Measurements from ENCODE around the gene TPM2. TPM values are rescaled to one million over a fixed set of nuclear protein-coding genes. Genes with fewer than 3 reads are reported as not detected.
A peak's percentile ranks its signal among the peaks of the same experiment; 100 is the strongest.

TPM2 gene
- total RNA-seq, 1 donor from 2014 or later = 174 TPM

DNA sequence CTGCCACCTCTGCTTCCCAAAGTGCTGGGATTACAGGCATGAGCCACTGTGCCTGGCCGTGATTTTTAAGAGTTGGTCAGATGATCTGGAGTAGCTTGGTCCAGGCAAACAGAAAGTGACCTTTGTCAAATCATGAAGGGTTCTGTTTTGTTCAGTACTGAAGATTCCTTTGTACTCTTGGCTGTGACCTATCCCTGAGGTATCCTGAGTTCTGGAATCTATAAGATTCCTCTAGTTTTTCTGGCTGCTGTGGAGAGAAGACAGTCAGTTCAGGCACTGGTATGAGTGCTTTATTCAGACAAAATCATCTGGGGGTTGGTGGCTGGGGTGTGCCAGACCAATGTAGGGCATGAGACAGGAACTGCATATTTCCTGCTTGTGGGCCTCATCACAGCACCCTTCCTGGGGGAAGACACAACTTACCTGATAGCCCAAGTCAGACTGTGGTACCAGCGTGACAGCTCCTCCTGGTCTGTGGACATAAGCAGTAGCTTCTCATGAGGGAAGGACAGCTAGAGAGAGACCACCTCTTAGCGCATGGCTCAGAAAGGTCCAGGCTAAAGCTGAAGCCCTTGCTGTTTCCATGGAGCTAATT is 27.9 kb downstream of the TPM2 start:
- Mint-ChIP-seq H3K4me3 (peak overlapping the region; percentile 46), H3K36me3 (peaks cover 29% of the 10 kb centered on the region), H3K27ac (no peak overlapping the region), H3K9me3 (peaks cover 3% of the 10 kb centered on the region), H3K4me1 (peaks cover 59% of the 10 kb centered on the region), H3K27me3 (ENCODE audit: insufficient read depth, low read depth) (peaks cover 20% of the 10 kb centered on the region)
- peaks cover 4% of the 10 kb centered on the region for H3K27me3 ChIP-seq
- no peaks in the 10 kb centered on the region for H3K9me3 ChIP-seq (ENCODE audit: low read depth)
- no peak overlapping the region for H2AFZ ChIP-seq (replicated peaks)
- no peak overlapping the region for H3K4me3 ChIP-seq
- H3K4me1 ChIP-seq = peaks cover 14% of the 10 kb centered on the region
- H3K9ac ChIP-seq = no peak overlapping the region
- no peak overlapping the region for H3K4me2 ChIP-seq
- no peak overlapping the region for H3K27ac ChIP-seq
- H3K36me3 ChIP-seq = no peaks in the 10 kb centered on the region
- TF ChIP-seq CTCF (IDR thresholded peaks at IDR 0.05) (no peak), EZH2 (IDR thresholded peaks at IDR 0.05) (no peak), EZH2phosphoT487 (IDR thresholded peaks at IDR 0.05) (no peak)
- DNase-seq (ENCODE audit: low spot score) = no peak
- peaks cover 10% of the 10 kb centered on the region for H4K20me1 ChIP-seq (ENCODE audit: low read depth)
- H3K79me2 ChIP-seq (ENCODE audit: low read depth) = peaks cover 28% of the 10 kb centered on the region
- H3F3A ChIP-seq (ENCODE audit: low read depth) = peaks cover 48% of the 10 kb centered on the region

DNA sequence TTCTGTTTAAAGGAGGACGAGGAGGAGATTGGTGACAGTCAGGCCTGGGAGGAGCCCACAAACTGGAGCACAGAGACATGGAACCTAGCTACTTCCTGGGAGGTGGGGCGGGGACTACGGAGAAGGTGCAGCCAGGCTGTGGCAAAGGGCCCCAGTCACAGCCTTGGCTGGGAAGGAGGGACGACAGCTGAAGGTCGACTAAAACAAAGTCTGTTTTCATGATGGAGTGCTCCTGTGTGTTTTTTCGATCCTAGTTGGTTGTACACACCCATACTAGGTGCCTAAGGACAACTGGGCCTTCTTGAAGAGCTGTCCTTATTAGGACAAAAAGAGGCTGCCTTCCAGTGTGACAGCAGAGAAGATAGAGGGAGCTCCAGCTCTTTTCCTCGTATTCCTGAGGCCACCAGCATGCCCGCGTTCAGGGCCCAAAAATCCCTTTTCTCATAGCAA is 28.7 kb downstream of the TPM2 start:
- H3K36me3 ChIP-seq = no peaks in the 10 kb centered on the region
- peaks cover 14% of the 10 kb centered on the region for H3K4me1 ChIP-seq
- H3K9me3 ChIP-seq (ENCODE audit: low read depth) = no peaks in the 10 kb centered on the region
- H3K4me3 Mint-ChIP-seq = peak overlapping the region; percentile 60
- H3F3A ChIP-seq (ENCODE audit: low read depth) = peaks cover 53% of the 10 kb centered on the region
- H3K9ac ChIP-seq = no peak overlapping the region
- H3K27ac Mint-ChIP-seq = peak overlapping the region; percentile 50
- peak; percentile 36 for DNase-seq (ENCODE audit: low spot score)
- H3K4me2 ChIP-seq = no peak overlapping the region
- H3K9me3 Mint-ChIP-seq = peaks cover 3% of the 10 kb centered on the region
- peaks cover 10% of the 10 kb centered on the region for H4K20me1 ChIP-seq (ENCODE audit: low read depth)
- H3K27me3 Mint-ChIP-seq (ENCODE audit: insufficient read depth, low read depth) = peaks cover 15% of the 10 kb centered on the region
- H3K4me1 Mint-ChIP-seq = peaks cover 65% of the 10 kb centered on the region
- peaks cover 28% of the 10 kb centered on the region for H3K79me2 ChIP-seq (ENCODE audit: low read depth)
- H3K27ac ChIP-seq = no peak overlapping the region
- H2AFZ ChIP-seq (replicated peaks) = no peak overlapping the region
- H3K27me3 ChIP-seq = peaks cover 13% of the 10 kb centered on the region
- TF ChIP-seq EZH2 (IDR thresholded peaks at IDR 0.05) (no peak), CTCF (IDR thresholded peaks at IDR 0.05) (peak; percentile 38)
- H3K36me3 Mint-ChIP-seq = peaks cover 29% of the 10 kb centered on the region
- no peak overlapping the region for H3K4me3 ChIP-seq

- no peak overlapping the region for H3K27ac ChIP-seq
- no peak overlapping the region for H2AFZ ChIP-seq (replicated peaks)
- H3F3A ChIP-seq (ENCODE audit: low read depth) = peaks cover 53% of the 10 kb centered on the region
- no peak overlapping the region for H3K27ac Mint-ChIP-seq
- H3K9me3 Mint-ChIP-seq = peaks cover 3% of the 10 kb centered on the region
- peaks cover 15% of the 10 kb centered on the region for H3K27me3 ChIP-seq
- H3K4me1 Mint-ChIP-seq = peaks cover 60% of the 10 kb centered on the region
- peak overlapping the region; percentile 91 for H3K4me3 Mint-ChIP-seq
- TF ChIP-seq CTCF (IDR thresholded peaks at IDR 0.05) (no peak), EZH2 (IDR thresholded peaks at IDR 0.05) (no peak), EZH2phosphoT487 (IDR thresholded peaks at IDR 0.05) (no peak)
- peak overlapping the region; percentile 82 for H3K4me2 ChIP-seq
- peaks cover 10% of the 10 kb centered on the region for H4K20me1 ChIP-seq (ENCODE audit: low read depth)
- H3K4me3 ChIP-seq = peak overlapping the region; percentile 75
- no peaks in the 10 kb centered on the region for H3K36me3 ChIP-seq
- peaks cover 12% of the 10 kb centered on the region for H3K4me1 ChIP-seq
- H3K36me3 Mint-ChIP-seq = peaks cover 29% of the 10 kb centered on the region
- no peak for DNase-seq (ENCODE audit: low spot score)
- H3K9ac ChIP-seq = no peak overlapping the region
- peaks cover 23% of the 10 kb centered on the region for H3K79me2 ChIP-seq (ENCODE audit: low read depth)
- peaks cover 17% of the 10 kb centered on the region for H3K27me3 Mint-ChIP-seq (ENCODE audit: insufficient read depth, low read depth)
- H3K9me3 ChIP-seq (ENCODE audit: low read depth) = no peaks in the 10 kb centered on the region
Observed at GRCh38 chr9:35659340-35659739, 30.4 kb downstream of the TPM2 start.

All from neural progenitor cell (in vitro differentiated cells).